Epithelial cell of prostate (primary cell): ENCODE data around the gene PLSCR2.
"Not testable (repeated sequence)": the region's sequence is repeated elsewhere in the genome, so short reads cannot be mapped to it uniquely, and the experiment has no call there.

Experiments used
- DNase-seq: peaks from one replicate; pipeline ENCODE4 v3.0.0-alpha.2; 2011; ENCODE audit warnings: low read depth, low spot score
- H3K27ac ChIP-seq: fragments of 450-650 bp; 2 replicates; pipeline ENCODE4 v1.5.1; 2017; ENCODE audit warnings: mild to moderate bottlenecking

Gene PLSCR2, protein sequence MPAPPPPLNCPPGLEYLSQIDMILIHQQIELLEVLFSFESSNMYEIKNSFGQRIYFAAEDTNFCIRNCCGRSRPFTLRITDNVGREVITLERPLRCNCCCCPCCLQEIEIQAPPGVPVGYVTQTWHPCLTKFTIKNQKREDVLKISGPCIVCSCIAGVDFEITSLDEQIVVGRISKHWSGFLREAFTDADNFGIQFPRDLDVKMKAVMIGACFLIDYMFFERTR

GRCh38 chr3:146469150-146470017 lies at the start of gene PLSCR2:
PLSCR2 (minus strand) TSS chr3:146469561; CDS start chr3:146459904, 9,657 bp downstream.
- DNase-seq = no peak
- H3K27ac ChIP-seq = peak within 1 kb of the TSS; percentile 52

GRCh38 chr3:146517684-146518435 lies 48.5 kb upstream of the PLSCR2 start:
- no peak for DNase-seq
- no peak overlapping the region for H3K27ac ChIP-seq

- no peak for DNase-seq
- no peak overlapping the region for H3K27ac ChIP-seq
These were observed 44.2 kb upstream of the PLSCR2 start for GRCh38 chr3:146513386-146514051.

GRCh38 chr3:146511402-146512134 lies 42.2 kb upstream of the PLSCR2 start:
- H3K27ac ChIP-seq = no peak overlapping the region
- DNase-seq = no peak

DNA sequence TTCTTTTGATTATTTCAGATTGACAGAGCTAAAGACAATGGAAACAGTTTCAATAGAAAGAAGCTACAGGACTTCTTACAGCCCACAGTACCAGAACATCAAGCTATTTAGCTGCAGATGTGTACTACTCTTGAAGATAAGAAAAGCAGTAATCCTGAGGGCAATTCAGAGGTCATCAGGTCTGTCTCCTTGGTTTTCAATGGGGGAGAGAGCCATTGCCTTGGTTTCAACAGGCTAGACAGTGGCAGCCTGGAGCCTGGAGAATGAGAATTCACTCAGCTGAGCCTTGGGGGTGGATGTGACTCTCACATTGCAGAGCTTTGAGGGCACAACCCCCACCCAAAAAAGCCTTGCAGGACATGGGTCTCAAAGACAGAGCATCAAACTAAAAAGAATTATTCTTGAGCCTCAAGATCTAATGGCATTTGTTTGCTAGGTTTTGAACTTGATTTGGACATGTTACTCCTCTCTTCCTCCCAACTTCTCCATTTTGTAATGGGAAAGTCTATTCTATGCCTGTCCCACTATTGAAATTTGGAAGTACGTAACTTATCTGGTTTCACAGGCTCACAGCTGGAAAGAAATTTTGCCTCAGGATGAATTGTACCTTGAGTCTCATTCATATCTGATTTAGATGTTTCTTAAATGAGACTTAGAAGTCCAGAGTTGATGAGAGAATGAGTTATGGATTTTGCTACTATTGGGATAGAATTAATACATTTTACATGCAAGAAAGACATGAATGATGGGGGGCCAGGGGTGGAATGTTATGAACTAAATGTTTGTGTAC lies 38.2 kb upstream of the PLSCR2 start:
- no peak for DNase-seq
- H3K27ac ChIP-seq = peak overlapping the region; percentile 92

GRCh38 chr3:146505516-146505915 lies 36.2 kb upstream of the PLSCR2 start:
- peak overlapping the region; percentile 92 for H3K27ac ChIP-seq
- DNase-seq = no peak

DNA sequence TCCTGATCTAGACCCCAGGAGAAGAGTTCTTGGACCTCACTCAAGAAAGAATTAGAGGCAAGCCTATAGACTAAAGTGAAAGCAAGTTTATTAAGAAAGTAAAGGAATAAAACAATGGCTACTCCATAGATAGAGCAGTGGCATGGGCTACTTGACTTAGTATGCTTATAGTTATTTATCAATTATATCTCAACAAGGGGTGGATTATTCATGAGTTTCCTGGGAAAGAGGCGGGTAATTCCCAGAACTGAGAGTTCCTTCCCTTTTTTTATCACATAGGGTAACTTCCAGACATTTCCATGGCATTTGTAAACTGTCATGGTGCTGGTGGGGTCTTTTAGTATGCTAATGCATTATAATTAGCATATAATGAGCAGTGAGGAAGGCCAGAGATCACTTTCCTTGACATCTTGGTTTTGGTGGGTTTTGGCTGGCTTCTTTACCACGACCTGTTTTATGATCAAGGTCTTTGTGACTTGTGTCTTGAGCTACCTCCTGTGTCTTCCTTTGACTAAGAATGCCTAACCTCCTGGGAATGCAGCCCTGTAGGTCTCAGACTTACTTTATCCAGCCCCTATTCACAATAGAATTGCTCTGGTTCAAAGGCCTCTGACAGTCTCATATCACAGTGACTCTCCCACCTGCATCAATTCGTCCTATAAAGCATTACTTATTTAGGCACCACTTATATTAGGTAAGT lies 35.3 kb upstream of the PLSCR2 start:
- no peak for DNase-seq
- peak overlapping the region; percentile 92 for H3K27ac ChIP-seq

GRCh38 chr3:146503461-146504202 lies 34.3 kb upstream of the PLSCR2 start:
- peak; percentile 83 for DNase-seq
- H3K27ac ChIP-seq = peak overlapping the region; percentile 92

DNA sequence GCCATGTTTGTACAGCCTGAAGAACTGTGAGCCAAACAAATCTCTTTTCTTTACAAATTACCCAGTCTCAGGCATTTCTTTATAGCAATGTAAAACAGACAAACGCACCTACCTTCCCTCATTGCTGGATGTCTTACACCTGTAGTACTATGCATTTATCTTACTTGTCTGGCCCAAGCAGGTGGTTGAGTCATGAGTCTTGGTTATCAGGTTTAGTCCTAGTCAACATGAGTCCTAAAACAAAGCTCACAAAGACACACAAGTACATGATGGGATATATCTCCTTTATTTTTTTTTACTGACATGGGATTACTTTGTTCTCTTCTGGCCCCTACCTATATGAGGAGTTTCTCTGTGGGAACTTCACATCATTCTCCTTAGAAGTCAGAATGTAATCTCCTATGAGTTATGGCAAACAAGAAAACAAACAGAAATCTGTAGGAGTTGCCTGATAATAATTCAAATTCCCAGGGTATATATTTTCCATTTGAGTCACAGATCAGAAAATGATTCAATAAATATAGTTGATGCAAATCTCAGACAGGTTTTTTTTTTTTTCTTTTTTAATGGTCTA lies 33.6 kb upstream of the PLSCR2 start:
- H3K27ac ChIP-seq = peak overlapping the region; percentile 92

DNA sequence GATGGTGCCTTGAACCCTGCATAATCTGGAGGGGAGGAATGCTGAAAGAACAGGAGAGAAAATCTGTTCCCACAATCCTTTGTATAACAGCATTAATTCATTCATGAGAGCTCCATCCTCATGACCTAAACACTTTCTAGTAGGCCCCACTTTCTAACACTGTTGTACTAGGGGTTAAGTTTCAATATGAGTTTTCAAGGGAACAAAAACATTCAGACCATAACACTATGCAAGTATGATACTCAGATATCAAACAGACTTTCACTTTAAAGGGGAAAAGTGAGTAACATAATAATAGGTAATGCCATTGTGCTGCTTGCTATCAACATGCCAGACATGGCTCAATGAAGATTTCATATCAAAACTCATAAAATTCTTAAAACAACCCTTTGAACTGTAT lies 32.4 kb upstream of the PLSCR2 start:
- no peak for DNase-seq
- H3K27ac ChIP-seq = no peak overlapping the region

More for the DNA sequence above, 33.6 kb upstream of the PLSCR2 start:
- no peak for DNase-seq

DNA sequence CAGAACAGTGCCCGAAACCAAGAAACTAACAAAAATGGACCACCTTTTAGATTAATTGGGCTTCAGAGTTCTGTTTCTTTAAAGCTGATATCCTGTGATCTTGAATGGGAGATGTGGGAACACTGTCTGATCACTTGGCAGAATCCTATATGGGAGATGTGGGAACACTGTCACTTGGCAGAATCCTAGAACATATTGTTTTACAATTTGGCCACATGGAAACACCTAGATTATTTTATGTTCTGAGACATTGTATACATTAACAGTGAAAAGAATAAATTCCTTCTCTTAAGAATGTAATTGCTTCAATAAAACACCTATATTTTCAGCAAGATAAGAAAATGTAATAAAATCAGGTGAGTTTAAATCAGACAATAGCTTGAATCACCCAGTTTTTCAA lies 30.3 kb upstream of the PLSCR2 start:
- H3K27ac ChIP-seq = no peak overlapping the region
- DNase-seq = no peak

- DNase-seq = no peak
- H3K27ac ChIP-seq = no peak overlapping the region
These were observed 28.8 kb upstream of the PLSCR2 start for GRCh38 chr3:146498002-146498736.

- DNase-seq, H3K27ac ChIP-seq: not testable (repeated sequence)
These were observed 27.9 kb upstream of the PLSCR2 start for GRCh38 chr3:146497145-146497843.

DNA sequence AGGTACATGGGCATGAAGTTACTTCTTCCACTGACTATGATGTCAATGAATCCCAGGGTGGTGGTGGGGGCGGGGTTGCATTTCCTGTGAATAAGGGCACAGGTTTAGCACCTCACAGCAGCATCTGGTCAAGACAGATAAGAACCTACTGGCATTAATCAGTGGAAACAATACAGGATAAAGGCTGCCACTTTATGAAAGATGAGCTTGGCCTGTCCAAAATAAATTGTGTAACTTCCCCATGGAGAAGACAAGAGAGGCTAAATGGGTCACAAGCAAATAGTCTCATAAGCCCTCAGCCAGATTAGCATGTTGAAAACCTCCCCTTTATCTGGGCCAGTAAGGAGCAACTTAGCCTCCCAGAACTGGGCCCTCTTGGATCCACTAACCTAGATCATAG lies 27.4 kb upstream of the PLSCR2 start:
- no peak for DNase-seq
- H3K27ac ChIP-seq = no peak overlapping the region

GRCh38 chr3:146496251-146496650 lies 26.9 kb upstream of the PLSCR2 start:
- no peak for DNase-seq
- no peak overlapping the region for H3K27ac ChIP-seq

GRCh38 chr3:146493761-146494160 lies 24.4 kb upstream of the PLSCR2 start:
- H3K27ac ChIP-seq = no peak overlapping the region
- DNase-seq = no peak
